Measurements from ENCODE around the gene PXK.

Gene PXK

DNA sequence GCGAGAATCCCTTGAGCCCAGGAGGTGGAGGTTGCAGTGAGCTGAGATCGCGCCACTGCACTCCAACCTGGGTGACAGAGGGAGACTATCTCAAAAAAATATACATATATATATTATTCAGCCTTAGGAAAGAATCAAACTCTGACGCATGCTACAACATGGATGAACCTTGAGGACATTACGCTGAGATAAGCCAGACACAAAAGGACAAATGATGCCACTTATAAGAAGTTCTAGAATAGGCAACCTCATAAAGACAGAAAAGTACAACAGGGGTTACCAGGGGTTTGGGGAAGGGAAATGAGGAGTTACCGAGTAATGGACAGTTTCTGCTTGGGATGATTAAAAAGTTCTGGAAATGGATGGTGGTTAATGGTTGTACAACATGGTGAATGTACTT is 100.2 kb downstream of the PXK start:
- peak overlapping the region; percentile 91 for H3K4me2 ChIP-seq
- no peaks in the 10 kb centered on the region for H4K20me1 ChIP-seq (ENCODE audit: insufficient read depth)
- H3K27me3 ChIP-seq (ENCODE audit: insufficient read depth, low read depth), result no peaks in the 10 kb centered on the region
- TF ChIP-seq, protein P1, sequence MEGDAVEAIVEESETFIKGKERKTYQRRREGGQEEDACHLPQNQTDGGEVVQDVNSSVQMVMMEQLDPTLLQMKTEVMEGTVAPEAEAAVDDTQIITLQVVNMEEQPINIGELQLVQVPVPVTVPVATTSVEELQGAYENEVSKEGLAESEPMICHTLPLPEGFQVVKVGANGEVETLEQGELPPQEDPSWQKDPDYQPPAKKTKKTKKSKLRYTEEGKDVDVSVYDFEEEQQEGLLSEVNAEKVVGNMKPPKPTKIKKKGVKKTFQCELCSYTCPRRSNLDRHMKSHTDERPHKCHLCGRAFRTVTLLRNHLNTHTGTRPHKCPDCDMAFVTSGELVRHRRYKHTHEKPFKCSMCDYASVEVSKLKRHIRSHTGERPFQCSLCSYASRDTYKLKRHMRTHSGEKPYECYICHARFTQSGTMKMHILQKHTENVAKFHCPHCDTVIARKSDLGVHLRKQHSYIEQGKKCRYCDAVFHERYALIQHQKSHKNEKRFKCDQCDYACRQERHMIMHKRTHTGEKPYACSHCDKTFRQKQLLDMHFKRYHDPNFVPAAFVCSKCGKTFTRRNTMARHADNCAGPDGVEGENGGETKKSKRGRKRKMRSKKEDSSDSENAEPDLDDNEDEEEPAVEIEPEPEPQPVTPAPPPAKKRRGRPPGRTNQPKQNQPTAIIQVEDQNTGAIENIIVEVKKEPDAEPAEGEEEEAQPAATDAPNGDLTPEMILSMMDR (conservative IDR thresholded peaks at IDR 0.05; ENCODE audit: low read depth, low read length), result no peak
- H2AFZ ChIP-seq (ENCODE audit: low read depth), result peak overlapping the region; percentile 59; the same call in 1 of the 2 replicates
- H3K36me3 ChIP-seq (ENCODE audit: insufficient read depth), result 0 out of 2 replicates have a peak, but pooled peaks cover 2% of the 10 kb centered on the region
- H3K9ac ChIP-seq, result peak overlapping the region; percentile 66; the same call in 1 of the 2 replicates
- H3K79me2 ChIP-seq (ENCODE audit: insufficient read depth, low read depth), result peaks cover 18% of the 10 kb centered on the region
- peaks cover 49% of the 10 kb centered on the region for H3K4me1 ChIP-seq (ENCODE audit: low read depth, poor library complexity, severe bottlenecking)
- H3K27ac ChIP-seq, result peak overlapping the region; percentile 47; the same call in 1 of the 2 replicates
- no peak overlapping the region for H3K4me3 ChIP-seq (IDR thresholded peaks at IDR 0.05; ENCODE audit: insufficient read depth, low read depth, low read length)

DNA sequence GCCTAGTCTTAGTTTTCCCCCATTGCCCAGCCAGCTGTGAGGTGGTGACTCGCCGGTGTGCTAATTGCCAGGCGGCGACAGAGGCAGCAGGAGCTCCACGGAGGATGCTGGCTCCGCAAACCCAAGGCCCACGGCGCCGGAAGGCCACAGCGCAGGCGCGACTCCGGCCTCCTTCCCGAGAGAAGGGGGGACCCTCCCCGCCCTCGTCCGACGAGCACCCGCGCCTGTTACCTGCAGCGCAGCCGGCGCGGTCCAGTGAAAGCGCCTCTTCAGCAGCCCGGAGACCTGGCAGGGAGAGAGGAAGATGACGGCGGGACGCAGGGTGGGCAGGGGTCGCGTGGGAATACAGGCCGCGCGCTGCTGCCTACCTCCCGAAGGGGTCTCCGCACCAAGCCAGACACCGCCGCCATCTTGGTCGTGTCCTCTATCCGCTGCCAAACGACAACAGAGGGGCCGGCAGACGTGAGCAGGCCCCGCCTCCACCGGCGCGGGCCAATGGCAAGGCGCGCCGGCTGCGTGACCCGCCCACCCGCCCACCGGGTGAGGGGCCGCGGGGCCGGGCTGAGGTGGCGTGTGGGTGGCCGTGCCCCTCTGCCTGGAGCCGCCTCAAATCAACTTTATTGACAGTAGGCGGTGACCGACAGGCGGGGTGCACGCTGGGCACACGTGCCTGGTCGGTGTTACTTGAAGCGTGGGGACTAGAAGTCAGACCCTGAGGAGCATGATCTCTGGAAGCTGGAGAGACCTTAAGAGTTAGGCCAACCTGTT is 100.9 kb downstream of the PXK start, which contains the start of gene PDHB:
Gene PDHB, minus strand, starts transcription at position 433 of the 768 bp plus-strand sequence. Its CDS starts 23 bp downstream, at position 410.
- Histone ChIP-seq H3K79me2 (ENCODE audit: insufficient read depth, low read depth) (peaks cover 18% of the 10 kb centered on the region), H3K4me1 (ENCODE audit: low read depth, poor library complexity, severe bottlenecking) (peaks cover 48% of the 10 kb centered on the region), H2AFZ (ENCODE audit: low read depth) (peak within 1 kb of the TSS; percentile 71), H3K36me3 (ENCODE audit: insufficient read depth) (0 out of 2 replicates have a peak, but pooled peaks cover 2% of the 10 kb centered on the region), H3K9ac (peak within 1 kb of the TSS; percentile 66; the same call in 1 of the 2 replicates), H3K4me2 (peak within 1 kb of the TSS; percentile 91), H3K27ac (peak within 1 kb of the TSS; percentile 47; the same call in 1 of the 2 replicates), H4K20me1 (ENCODE audit: insufficient read depth) (no peaks in the 10 kb centered on the region), H3K27me3 (ENCODE audit: insufficient read depth, low read depth) (no peaks in the 10 kb centered on the region), H3K4me3 (IDR thresholded peaks at IDR 0.05; ENCODE audit: insufficient read depth, low read depth, low read length) (no peak within 1 kb of the TSS)
- TF ChIP-seq, protein P1 (conservative IDR thresholded peaks at IDR 0.05; ENCODE audit: low read depth, low read length), result no peak

DNA sequence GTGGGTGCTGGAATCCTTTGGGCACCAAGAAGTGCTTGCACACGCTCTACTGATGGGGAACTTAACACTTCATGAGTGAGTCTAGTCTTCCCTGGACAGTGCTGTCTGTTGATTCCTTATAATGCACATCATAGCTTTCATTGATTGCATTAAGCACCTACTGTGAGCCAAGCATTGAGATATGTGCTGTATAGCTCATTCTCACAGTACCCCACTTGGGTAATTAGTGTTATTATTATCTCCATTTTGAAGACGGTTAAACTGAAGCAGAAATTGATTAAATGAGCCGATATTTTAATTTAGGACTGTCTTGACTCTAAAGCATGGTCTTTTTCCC is 101.4 kb downstream of the PXK start:
- Histone ChIP-seq H3K36me3 (ENCODE audit: insufficient read depth) (0 out of 2 replicates have a peak, but pooled peaks cover under 1% of the 10 kb centered on the region), H3K4me1 (ENCODE audit: low read depth, poor library complexity, severe bottlenecking) (peaks cover 43% of the 10 kb centered on the region), H3K79me2 (ENCODE audit: insufficient read depth, low read depth) (peaks cover 18% of the 10 kb centered on the region), H3K4me3 (IDR thresholded peaks at IDR 0.05; ENCODE audit: insufficient read depth, low read depth, low read length) (no peak overlapping the region), H3K9ac (peak overlapping the region; percentile 9; the same call in 1 of the 2 replicates), H3K27ac (no peak overlapping the region), H2AFZ (ENCODE audit: low read depth) (peak overlapping the region; percentile 71), H4K20me1 (ENCODE audit: insufficient read depth) (no peaks in the 10 kb centered on the region), H3K27me3 (ENCODE audit: insufficient read depth, low read depth) (no peaks in the 10 kb centered on the region), H3K4me2 (peak overlapping the region; percentile 73)
- TF ChIP-seq, protein P1 (conservative IDR thresholded peaks at IDR 0.05; ENCODE audit: low read depth, low read length), result no peak

DNA sequence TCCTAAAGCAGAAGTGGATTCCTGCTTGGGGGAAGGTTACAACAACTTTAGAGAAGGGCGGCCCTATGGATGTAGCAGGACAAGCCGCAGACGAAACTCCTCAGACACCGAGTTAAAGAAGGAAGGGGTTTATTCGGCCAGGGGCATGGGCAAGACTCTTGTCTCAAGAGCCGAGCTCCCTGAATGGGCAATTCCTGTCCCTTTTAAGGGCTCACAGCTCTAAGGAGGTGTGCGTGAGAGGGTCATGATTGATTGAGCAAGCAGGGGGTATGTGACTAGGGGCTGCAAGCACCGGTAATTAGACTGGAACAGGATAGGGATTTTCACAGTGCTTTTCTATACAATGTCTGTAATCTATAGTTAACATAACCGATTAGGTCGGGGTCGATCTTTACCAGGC is 101.8 kb downstream of the PXK start:
- no peak overlapping the region for H3K27ac ChIP-seq
- no peak overlapping the region for H3K9ac ChIP-seq
- H3K79me2 ChIP-seq (ENCODE audit: insufficient read depth, low read depth), result peaks cover 18% of the 10 kb centered on the region
- no peaks in the 10 kb centered on the region for H3K27me3 ChIP-seq (ENCODE audit: insufficient read depth, low read depth)
- TF ChIP-seq, protein P1 (conservative IDR thresholded peaks at IDR 0.05; ENCODE audit: low read depth, low read length), result no peak
- H4K20me1 ChIP-seq (ENCODE audit: insufficient read depth), result no peaks in the 10 kb centered on the region
- H3K4me1 ChIP-seq (ENCODE audit: low read depth, poor library complexity, severe bottlenecking), result peaks cover 39% of the 10 kb centered on the region
- peak overlapping the region; percentile 71; the same call in 1 of the 2 replicates for H2AFZ ChIP-seq (ENCODE audit: low read depth)
- H3K4me2 ChIP-seq, result peak overlapping the region; percentile 73
- no peak overlapping the region for H3K4me3 ChIP-seq (IDR thresholded peaks at IDR 0.05; ENCODE audit: insufficient read depth, low read depth, low read length)
- no peaks in the 10 kb centered on the region for H3K36me3 ChIP-seq (ENCODE audit: insufficient read depth)

Data from KMS-11 (cell line).